Ishikawa (cell line): ENCODE results near the gene SP3.

Source experiments
- CEBPB ChIP-seq: IDR thresholded peaks from 2 replicates; pipeline ENCODE4 v1.6.1; 2012
- CREB1 ChIP-seq: IDR thresholded peaks from 2 replicates; pipeline ENCODE4 v1.6.1; 2012; ENCODE audit warnings: low read depth
- EGR1 ChIP-seq: IDR thresholded peaks from 2 replicates; pipeline ENCODE4 v1.6.1; 2012
- EP300 ChIP-seq: IDR thresholded peaks from 2 replicates; pipeline ENCODE4 v1.6.1; 2012; ENCODE audit warnings: borderline replicate concordance
- FOXM1 ChIP-seq: IDR thresholded peaks from 2 replicates; pipeline ENCODE4 v1.6.1; 2012; ENCODE audit warnings: low read depth, borderline replicate concordance
- NFIC ChIP-seq: IDR thresholded peaks from 2 replicates; pipeline ENCODE4 v1.6.1; 2012
- RAD21 ChIP-seq: IDR thresholded peaks from 2 replicates; pipeline ENCODE4 v1.6.1; 2012; ENCODE audit warnings: low read depth
- TAF1 ChIP-seq: IDR thresholded peaks from 2 replicates; pipeline ENCODE4 v1.6.1; 2012; ENCODE audit warnings: low read depth, mild to moderate bottlenecking
- TCF12 ChIP-seq: IDR thresholded peaks from 2 replicates; pipeline ENCODE4 v1.6.1; 2012; ENCODE audit warnings: low read depth
- TEAD4 ChIP-seq: IDR thresholded peaks from 2 replicates; pipeline ENCODE4 v1.6.1; 2012
- YY1 ChIP-seq: IDR thresholded peaks from 2 replicates; pipeline ENCODE4 v1.6.1; 2012; ENCODE audit warnings: low read depth
- ZBTB7A ChIP-seq: IDR thresholded peaks from 2 replicates; pipeline ENCODE4 v1.6.1; 2012; ENCODE audit warnings: low read depth
- TF ChIP-seq, protein P1 (sequence below): IDR thresholded peaks from 2 replicates; pipeline ENCODE4 v1.6.1; 2012
- TF ChIP-seq, protein P2 (sequence below): IDR thresholded peaks from 2 replicates; pipeline ENCODE4 v1.6.1; 2012
- TF ChIP-seq, protein P3 (sequence below): IDR thresholded peaks from 2 replicates; pipeline ENCODE4 v1.6.1; 2012; ENCODE audit warnings: low read depth, mild to moderate bottlenecking

Gene SP3

DNA sequence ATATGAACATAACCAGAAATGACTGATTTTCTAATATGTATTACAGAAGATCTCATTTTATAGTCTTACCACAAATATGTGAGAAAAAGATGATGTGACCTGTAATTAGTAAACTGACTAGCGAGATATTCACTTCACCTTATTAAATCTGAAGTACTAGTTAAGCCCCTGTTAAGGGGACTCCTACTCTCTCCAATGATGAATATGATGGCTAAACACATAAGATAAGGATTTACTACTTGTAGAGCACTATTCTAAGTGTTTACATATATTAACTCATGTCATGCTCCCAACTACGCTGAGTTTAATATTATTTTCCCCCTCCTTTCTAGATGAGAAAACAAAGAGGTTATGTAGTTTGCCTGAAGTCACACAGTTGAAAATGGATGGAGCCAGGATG is 40.9 kb downstream of the SP3 start:
- no peak for TF ChIP-seq EP300
- TF ChIP-seq EGR1: no peak
- TF ChIP-seq, protein P1, sequence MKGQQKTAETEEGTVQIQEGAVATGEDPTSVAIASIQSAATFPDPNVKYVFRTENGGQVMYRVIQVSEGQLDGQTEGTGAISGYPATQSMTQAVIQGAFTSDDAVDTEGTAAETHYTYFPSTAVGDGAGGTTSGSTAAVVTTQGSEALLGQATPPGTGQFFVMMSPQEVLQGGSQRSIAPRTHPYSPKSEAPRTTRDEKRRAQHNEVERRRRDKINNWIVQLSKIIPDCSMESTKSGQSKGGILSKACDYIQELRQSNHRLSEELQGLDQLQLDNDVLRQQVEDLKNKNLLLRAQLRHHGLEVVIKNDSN: no peak
- TF ChIP-seq, protein P2, sequence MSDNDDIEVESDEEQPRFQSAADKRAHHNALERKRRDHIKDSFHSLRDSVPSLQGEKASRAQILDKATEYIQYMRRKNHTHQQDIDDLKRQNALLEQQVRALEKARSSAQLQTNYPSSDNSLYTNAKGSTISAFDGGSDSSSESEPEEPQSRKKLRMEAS: no peak
- TF ChIP-seq ZBTB7A: no peak
- TF ChIP-seq RAD21: no peak
- TF ChIP-seq, protein P3, sequence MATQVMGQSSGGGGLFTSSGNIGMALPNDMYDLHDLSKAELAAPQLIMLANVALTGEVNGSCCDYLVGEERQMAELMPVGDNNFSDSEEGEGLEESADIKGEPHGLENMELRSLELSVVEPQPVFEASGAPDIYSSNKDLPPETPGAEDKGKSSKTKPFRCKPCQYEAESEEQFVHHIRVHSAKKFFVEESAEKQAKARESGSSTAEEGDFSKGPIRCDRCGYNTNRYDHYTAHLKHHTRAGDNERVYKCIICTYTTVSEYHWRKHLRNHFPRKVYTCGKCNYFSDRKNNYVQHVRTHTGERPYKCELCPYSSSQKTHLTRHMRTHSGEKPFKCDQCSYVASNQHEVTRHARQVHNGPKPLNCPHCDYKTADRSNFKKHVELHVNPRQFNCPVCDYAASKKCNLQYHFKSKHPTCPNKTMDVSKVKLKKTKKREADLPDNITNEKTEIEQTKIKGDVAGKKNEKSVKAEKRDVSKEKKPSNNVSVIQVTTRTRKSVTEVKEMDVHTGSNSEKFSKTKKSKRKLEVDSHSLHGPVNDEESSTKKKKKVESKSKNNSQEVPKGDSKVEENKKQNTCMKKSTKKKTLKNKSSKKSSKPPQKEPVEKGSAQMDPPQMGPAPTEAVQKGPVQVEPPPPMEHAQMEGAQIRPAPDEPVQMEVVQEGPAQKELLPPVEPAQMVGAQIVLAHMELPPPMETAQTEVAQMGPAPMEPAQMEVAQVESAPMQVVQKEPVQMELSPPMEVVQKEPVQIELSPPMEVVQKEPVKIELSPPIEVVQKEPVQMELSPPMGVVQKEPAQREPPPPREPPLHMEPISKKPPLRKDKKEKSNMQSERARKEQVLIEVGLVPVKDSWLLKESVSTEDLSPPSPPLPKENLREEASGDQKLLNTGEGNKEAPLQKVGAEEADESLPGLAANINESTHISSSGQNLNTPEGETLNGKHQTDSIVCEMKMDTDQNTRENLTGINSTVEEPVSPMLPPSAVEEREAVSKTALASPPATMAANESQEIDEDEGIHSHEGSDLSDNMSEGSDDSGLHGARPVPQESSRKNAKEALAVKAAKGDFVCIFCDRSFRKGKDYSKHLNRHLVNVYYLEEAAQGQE: no peak
- TF ChIP-seq CREB1: no peak
- no peak for TF ChIP-seq NFIC
- TF ChIP-seq TCF12: no peak
- TF ChIP-seq YY1: no peak
- no peak for TF ChIP-seq TEAD4
- TF ChIP-seq CEBPB: no peak
- TF ChIP-seq FOXM1: no peak
- TF ChIP-seq TAF1: no peak

DNA sequence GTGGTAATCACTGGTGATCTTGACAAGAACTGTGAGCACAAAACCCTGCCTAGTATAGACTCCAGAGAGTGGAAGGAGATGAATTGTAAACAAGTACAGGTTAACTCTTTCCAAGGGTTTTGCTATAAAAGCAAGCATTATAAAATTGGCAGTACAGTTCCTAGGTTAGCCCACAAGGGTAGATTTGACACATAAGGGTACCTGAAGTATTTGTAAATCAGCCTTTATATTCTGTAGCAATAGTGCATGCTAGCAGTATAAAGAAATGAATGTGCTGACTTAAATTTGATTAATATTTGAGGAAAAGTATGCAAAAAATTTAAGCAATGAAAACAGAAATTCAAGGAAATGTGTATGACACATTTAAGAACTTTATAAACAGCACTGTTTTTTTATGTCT is 42.4 kb downstream of the SP3 start:
- TF ChIP-seq ZBTB7A (no peak), CREB1 (no peak), EGR1 (no peak), RAD21 (no peak)
- TF ChIP-seq, protein P3: no peak
- TF ChIP-seq, protein P1: no peak

DNA sequence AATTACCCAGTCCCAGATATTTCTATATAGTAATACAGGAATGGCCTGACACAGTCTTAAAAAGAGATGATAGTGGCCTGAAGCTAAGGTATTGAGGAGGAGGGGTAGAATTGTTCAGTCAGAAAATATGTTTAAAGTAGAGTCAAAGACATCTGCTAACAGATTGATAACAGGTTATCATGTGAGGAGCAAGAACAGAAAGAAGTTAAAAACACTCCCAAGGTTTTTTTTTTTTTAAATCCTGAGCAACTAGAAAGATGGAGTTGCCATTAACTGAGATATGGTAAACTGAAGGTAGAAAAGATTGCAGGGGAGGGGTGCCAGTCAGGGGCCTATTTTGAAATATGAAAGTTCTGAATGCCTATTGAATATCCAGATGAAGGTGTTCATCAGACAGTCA is 43.1 kb downstream of the SP3 start:
- TF ChIP-seq, protein P1: no peak
- TF ChIP-seq RAD21 (no peak), NFIC (no peak), TAF1 (no peak), CEBPB (no peak), YY1 (no peak)

DNA sequence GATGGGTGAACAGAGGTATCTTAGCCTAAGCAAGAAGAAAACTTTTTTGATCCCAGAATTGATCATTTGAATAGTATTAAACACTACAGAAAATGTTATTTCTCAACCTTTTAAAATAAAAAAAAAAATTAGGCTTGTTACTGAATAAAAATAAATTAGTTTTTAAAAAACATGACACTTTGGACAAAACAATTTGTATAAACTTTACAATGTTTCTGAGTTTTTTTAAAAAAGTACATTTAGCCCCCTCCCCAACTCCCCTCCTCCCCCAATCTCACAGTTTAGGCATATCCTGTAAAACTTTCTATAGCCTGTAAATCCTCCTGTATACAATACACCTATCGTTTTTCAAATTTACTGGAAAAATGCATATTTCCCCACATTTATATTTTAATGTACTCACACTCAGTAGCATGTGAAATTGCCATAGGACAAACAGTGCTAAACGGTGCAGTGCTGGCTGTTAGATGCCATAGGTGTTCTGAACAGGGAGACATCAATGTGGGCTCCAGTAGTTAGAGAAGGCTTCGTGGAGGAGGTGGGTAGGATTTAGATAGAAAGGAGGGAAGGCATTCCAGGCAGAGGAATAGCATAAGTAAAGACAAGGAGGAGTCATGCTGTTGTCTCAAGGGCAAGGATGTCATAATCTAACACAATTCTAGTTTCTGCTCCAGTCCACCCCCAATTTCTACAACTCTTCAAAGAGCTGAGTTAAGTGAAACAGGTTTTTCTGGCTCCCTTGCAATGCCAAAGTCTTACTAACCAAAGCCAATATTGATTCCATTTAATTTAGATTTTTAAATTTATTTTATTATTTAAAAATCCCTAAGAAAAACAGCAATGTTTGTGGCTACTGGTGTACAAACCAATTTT is 50.9 kb downstream of the SP3 start:
- TF ChIP-seq, protein P1: no peak
- TF ChIP-seq TAF1 (no peak), RAD21 (no peak), TEAD4 (no peak)

DNA sequence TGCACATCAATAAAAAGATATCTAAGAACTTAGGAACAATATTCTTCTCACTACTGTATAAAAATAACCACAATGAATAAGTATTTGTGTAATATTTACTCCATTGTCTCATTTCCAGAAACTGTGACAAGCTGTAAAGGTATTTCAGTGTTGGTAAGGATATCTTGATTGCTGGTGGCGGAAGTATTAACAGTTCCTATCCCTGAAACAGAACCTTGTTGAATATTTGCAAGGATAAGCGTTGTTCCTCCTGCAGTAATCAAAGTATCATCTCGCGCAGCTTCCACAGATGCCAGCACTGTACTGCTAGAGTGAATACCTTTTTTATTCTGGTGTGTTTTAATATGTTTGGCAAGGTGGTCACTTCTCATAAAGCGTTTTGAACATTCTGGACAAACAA is 55.3 kb downstream of the SP3 start:
- TF ChIP-seq TEAD4 (no peak), FOXM1 (no peak), RAD21 (no peak), NFIC (no peak), TCF12 (no peak), EP300 (no peak), EGR1 (no peak), CREB1 (no peak), YY1 (no peak), CEBPB (no peak), TAF1 (no peak), ZBTB7A (no peak)
- TF ChIP-seq, protein P1: no peak
- TF ChIP-seq, protein P2: no peak
- TF ChIP-seq, protein P3: no peak
